22Rv1 (cell line): ENCODE data around the gene PICALM.

ENCODE experiments used
- H3K27ac ChIP-seq: fragments of 450-650 bp; 2 replicates; pipeline ENCODE4 v1.5.1; 2017
- CTCF ChIP-seq: fragments of 450-650 bp; IDR thresholded peaks from 2 replicates; pipeline ENCODE4 v1.5.1; 2017; ENCODE audit warnings: mild to moderate bottlenecking
- ZFX ChIP-seq: fragments of 450-650 bp; IDR thresholded peaks from 2 replicates; pipeline ENCODE4 v1.6.1; 2017; ENCODE audit warnings: antibody characterized with exemption, borderline replicate concordance

Gene PICALM

GRCh38 chr11:86061483-86062205, 7.2 kb downstream of the PICALM start:
- no peak for TF ChIP-seq CTCF
- no peak for TF ChIP-seq ZFX
- H3K27ac ChIP-seq, result no peak overlapping the region

DNA sequence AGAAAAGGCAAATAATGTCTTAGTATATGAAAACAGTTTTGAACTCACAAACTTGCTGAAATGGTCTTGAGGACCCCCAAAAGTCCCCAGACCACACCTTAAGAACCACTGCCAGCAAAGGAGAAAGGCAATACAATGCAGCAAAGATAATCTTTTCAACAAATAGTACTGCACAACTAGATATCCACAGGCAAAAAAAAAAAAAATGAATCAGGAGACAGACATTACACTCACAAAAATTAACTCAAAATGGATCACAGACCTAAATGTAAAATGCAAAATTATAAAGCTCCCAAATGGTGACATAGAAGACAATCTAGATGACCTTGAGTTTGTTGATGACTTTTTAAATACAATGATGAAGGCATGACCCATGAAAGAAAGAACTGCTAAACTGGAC, 8.3 kb downstream of the PICALM start:
- no peak overlapping the region for H3K27ac ChIP-seq
- TF ChIP-seq CTCF (no peak), ZFX (no peak)

- TF ChIP-seq ZFX (no peak), CTCF (no peak)
- no peak overlapping the region for H3K27ac ChIP-seq
Measured at GRCh38 chr11:86058360-86058759, 10.5 kb downstream of the PICALM start.

GRCh38 chr11:86056351-86056854, 12.5 kb downstream of the PICALM start:
- no peak overlapping the region for H3K27ac ChIP-seq
- TF ChIP-seq ZFX, result no peak
- no peak for TF ChIP-seq CTCF

DNA sequence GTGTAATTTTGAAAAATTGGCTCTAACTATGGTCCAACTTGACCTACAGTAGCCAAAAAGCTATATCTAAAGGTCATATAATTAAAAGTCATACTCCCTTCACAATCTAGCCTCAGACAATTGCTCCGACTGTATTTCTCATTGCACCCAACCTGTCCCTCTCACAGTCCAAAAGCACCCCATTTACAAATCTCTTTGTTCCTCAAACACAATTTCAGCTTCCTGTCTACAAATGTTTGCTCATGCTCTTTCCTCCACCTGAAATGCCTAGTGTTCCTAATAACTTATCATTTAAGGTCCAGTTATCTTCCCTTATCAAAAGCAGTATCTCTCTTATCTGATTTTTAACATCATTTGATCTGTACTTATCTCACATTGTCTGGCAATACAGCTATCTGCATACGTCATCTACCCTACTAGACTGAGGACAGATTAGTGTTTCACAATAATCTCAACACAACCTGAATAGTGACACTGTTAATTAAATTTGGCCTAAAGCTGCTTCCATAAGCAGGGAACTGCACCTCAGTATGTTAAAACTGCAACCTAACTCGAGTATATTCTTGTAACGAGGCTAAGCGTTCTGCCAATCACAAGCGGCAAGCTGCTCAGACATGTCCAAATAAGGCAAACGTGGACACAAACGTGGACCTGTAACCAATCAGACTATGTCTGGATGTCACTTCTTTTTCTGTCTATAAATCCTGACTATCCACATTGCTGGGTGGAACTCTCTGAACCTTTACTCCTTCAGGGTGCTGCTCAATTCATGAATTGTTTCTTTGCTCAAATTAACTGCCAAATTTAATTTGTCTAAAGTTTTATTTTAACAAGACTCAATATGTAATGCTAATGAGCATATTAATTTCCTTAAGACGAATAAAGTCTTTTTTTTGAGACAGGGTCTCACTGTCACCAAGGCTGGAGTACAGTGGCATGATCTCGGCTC, 15.9 kb downstream of the PICALM start:
- no peak overlapping the region for H3K27ac ChIP-seq
- TF ChIP-seq ZFX (no peak), CTCF (no peak)

GRCh38 chr11:86050196-86050709, 18.6 kb downstream of the PICALM start:
- no peak overlapping the region for H3K27ac ChIP-seq
- TF ChIP-seq CTCF (no peak), ZFX (no peak)
